NCI-H2196 (cell line): ENCODE results near the gene RPN1.
"Not testable (repeated sequence)": the region's sequence is repeated elsewhere in the genome, so short reads cannot be mapped to it uniquely, and the experiment has no call there.

ENCODE experiments used
- DNase-seq: peaks from one replicate; lab custom pipeline; 2025; ENCODE audit not compliant: unreplicated experiment; lab: John Stamatoyannopoulos, UW

The RPN1 gene

GRCh38 chr3:128650096-128651050, at the start of gene RPN1:
Gene RPN1 (minus strand): TSS chr3:128650818. CDS start chr3:128650800, 18 bp downstream.
- peak; percentile 94 for DNase-seq

GRCh38 chr3:128698211-128699047, 47.8 kb upstream of the RPN1 start:
- DNase-seq = no peak

- DNase-seq = no peak
Measured at GRCh38 chr3:128697341-128697740, 46.7 kb upstream of the RPN1 start.

- no peak for DNase-seq
Measured at GRCh38 chr3:128693696-128694095, 43.1 kb upstream of the RPN1 start.

GRCh38 chr3:128689060-128689459, 38.4 kb upstream of the RPN1 start:
- DNase-seq = no peak

GRCh38 chr3:128686465-128686864, 35.8 kb upstream of the RPN1 start:
- no peak for DNase-seq

GRCh38 chr3:128684986-128685726, 34.5 kb upstream of the RPN1 start:
- DNase-seq = no peak

- no peak for DNase-seq
Measured at GRCh38 chr3:128683957-128684356, 33.3 kb upstream of the RPN1 start.

- DNase-seq = no peak
Measured at GRCh38 chr3:128681369-128681829, 30.8 kb upstream of the RPN1 start.

GRCh38 chr3:128680603-128681368, 30.2 kb upstream of the RPN1 start:
- peak; percentile 99 for DNase-seq

- DNase-seq = no peak
Measured at GRCh38 chr3:128679338-128679737, 28.7 kb upstream of the RPN1 start.

GRCh38 chr3:128675802-128676201, 25.2 kb upstream of the RPN1 start:
- not testable (repeated sequence) for DNase-seq

GRCh38 chr3:128674161-128674784, 23.7 kb upstream of the RPN1 start:
- DNase-seq = no peak

- no peak for DNase-seq
Measured at GRCh38 chr3:128667641-128668040, 17.0 kb upstream of the RPN1 start.

GRCh38 chr3:128665362-128666021, 14.9 kb upstream of the RPN1 start:
- DNase-seq = no peak

GRCh38 chr3:128663151-128663550, 12.5 kb upstream of the RPN1 start:
- DNase-seq = no peak

- DNase-seq = no peak
Measured at GRCh38 chr3:128655531-128655930, 4.9 kb upstream of the RPN1 start.

GRCh38 chr3:128653993-128654805, 3.6 kb upstream of the RPN1 start:
- not testable (repeated sequence) for DNase-seq
